Prostate gland (tissue), 2 donors: ENCODE results near the gene KITLG. TPM values are rescaled to one million over a fixed set of nuclear protein-coding genes. Genes with fewer than 3 reads are reported as not detected.

ENCODE experiments used
- DNase-seq: peaks from one replicate; pipeline ENCODE4 v3.0.0-alpha.2; 2019; ENCODE audit warnings: low spot score
- H3K27ac ChIP-seq, 2 donors: fragments of 200-600 bp; sonication (generic); 2 replicates each; pipeline ENCODE4 v1.5.1; 2017 to 2019
- H3K27me3 ChIP-seq: fragments of 200-600 bp; sonication (generic); replicated peaks from 2 replicates; pipeline ENCODE4 v1.5.1; 2019; ENCODE audit not compliant: insufficient read depth
- H3K36me3 ChIP-seq, 2 donors: fragments of 200-600 bp; sonication (generic); 1 replicate in 1 of 2; 2 replicates in 1 of 2; pipeline versions ENCODE4 v1.5.1 to v1.8.1; 2017 to 2019
- H3K4me1 ChIP-seq: fragments of 200-600 bp; sonication (generic); replicated peaks from 2 replicates; pipeline ENCODE4 v1.5.1; 2019
- H3K4me3 ChIP-seq, 2 donors: fragments of 200-600 bp; sonication (generic); 2 replicates each; pipeline ENCODE4 v1.5.1; 2017 to 2019
- H3K9me3 ChIP-seq: fragments of 200-600 bp; sonication (generic); 2 replicates; pipeline ENCODE4 v1.5.1; 2017
- POLR2A ChIP-seq: fragments of 450-650 bp; IDR thresholded peaks from one replicate; pipeline ENCODE4 v1.6.1; 2016; ENCODE audit warnings: antibody characterized with exemption, mild to moderate bottlenecking
- POLR2AphosphoS5 ChIP-seq: sonication (generic); formaldehyde crosslinking; IDR thresholded peaks from one replicate; pipeline ENCODE4 v1.6.1; 2017; ENCODE audit warnings: antibody characterized with exemption
- WGBS: methylation state at CpG from one replicate; pipeline ENCODE4 v1.1.5; 2018; 5-methylcytosine and 5-hydroxymethylcytosine counted together
- intact Hi-C: fragments of 100-400 bp; cut with DNase I; formaldehyde crosslinking; loops from one replicate; pipeline ENCODE4 v1.14.2; 2022
- total RNA-seq, 2 donors: library from RNA; depleted of rRNA; stranded (reverse); fragments of >200 nt; gene quantifications; one replicate each; pipeline ENCODE4 v1.1.0, GENCODE V29; 2016
- TF ChIP-seq, protein P1 (sequence below), 4 experiments: fragments of 200-600 bp in 2 of 4; fragments of 450-650 bp in 2 of 4; sonication (generic) in 2 of 4; IDR thresholded peaks; 1 replicate in 3 of 4; 2 replicates in 1 of 4; pipeline ENCODE4 v1.5.1; 2016 to 2019; ENCODE audit warnings: antibody characterized with exemption in 4 of 4, mild to moderate bottlenecking in 2 of 4, moderate library complexity in 2 of 4

KITLG gene
- total RNA-seq, 2 donors from 2014 or later, result 21.0 to 23.2 TPM

DNA sequence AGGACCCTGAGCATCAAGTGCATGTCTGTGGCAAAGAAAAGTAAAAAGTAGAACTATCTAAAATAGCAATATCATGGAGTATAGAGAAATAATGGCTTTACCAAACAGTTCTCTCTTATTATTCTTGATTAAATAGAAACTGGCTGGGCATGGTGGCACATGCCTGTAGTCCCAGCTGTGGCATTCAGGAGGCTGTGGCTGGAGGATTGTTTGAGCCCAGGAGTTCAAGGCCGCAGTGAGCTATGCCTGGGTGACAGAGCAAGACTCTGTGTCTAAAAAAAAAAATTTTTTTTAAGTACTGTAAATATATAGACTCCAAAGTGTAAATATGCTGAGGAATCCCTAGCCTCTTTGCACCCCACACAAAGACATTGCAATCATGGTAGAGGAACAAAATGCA is 121.9 kb downstream of the KITLG start:
- H3K27me3 ChIP-seq, result no peaks in the 10 kb centered on the region
- TF ChIP-seq, protein P1, sequence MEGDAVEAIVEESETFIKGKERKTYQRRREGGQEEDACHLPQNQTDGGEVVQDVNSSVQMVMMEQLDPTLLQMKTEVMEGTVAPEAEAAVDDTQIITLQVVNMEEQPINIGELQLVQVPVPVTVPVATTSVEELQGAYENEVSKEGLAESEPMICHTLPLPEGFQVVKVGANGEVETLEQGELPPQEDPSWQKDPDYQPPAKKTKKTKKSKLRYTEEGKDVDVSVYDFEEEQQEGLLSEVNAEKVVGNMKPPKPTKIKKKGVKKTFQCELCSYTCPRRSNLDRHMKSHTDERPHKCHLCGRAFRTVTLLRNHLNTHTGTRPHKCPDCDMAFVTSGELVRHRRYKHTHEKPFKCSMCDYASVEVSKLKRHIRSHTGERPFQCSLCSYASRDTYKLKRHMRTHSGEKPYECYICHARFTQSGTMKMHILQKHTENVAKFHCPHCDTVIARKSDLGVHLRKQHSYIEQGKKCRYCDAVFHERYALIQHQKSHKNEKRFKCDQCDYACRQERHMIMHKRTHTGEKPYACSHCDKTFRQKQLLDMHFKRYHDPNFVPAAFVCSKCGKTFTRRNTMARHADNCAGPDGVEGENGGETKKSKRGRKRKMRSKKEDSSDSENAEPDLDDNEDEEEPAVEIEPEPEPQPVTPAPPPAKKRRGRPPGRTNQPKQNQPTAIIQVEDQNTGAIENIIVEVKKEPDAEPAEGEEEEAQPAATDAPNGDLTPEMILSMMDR (IDR thresholded peaks at IDR 0.05), result no peak
- no peak for TF ChIP-seq POLR2A
- no peak overlapping the region for H3K4me3 ChIP-seq
- H3K9me3 ChIP-seq, result no peaks in the 10 kb centered on the region
- H3K36me3 ChIP-seq, result no peaks in the 10 kb centered on the region
- H3K4me1 ChIP-seq, result no peaks in the 10 kb centered on the region
- intact Hi-C loops, result no loop called here
- no peak overlapping the region for H3K27ac ChIP-seq
- no peak for DNase-seq
- WGBS, result 100% methylated on average over 1 of the region's 1 CpG

DNA sequence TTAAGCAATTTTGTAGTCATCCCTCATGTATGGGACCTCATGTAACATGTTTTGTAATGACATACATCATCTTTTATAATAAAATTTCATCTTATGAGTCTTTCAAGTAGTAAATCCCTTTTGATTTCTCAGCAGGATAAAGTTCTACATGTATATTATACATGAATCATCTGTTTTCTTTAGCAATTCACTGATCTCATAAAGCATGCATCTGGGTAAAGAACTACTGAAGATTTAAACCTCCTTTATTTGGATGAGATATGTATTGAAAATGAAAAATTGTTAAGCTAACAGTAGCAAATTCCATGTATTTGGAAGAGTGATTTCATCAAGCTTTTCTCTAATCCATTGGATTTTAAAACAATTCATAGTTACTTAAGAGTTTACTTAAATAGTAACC is 126.9 kb downstream of the KITLG start:
- no peak for DNase-seq
- Histone ChIP-seq H3K4me1 (no peaks in the 10 kb centered on the region), H3K36me3 (no peaks in the 10 kb centered on the region), H3K27ac (no peak overlapping the region), H3K4me3 (no peak overlapping the region), H3K27me3 (no peaks in the 10 kb centered on the region), H3K9me3 (no peaks in the 10 kb centered on the region)
- intact Hi-C loops, result no loop called here
- TF ChIP-seq, protein P1 (IDR thresholded peaks at IDR 0.05), result no peak
- TF ChIP-seq POLR2AphosphoS5 (no peak), POLR2A (no peak)

DNA sequence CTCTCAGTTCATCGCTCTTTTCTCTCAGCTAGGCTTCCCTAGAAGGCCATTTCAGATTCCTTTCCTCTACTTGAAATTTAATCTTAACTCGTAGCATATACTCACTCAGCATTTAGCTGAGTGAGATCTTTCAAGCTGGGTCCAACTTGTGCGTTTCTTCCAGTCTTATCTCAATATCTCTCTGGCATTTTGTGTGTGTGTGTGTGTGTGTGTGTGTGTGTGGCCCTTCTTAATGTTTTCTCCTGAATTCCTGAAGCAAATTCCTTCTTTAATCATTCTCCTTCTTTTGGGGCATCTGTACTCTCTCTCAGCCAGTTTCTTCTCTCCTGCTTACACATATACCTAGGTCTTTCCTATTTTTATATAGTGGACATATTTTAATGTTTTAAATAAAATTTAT is 129.1 kb downstream of the KITLG start:
- H3K4me1 ChIP-seq, result no peaks in the 10 kb centered on the region
- DNase-seq, result no peak
- no peak overlapping the region for H3K27ac ChIP-seq
- no peaks in the 10 kb centered on the region for H3K36me3 ChIP-seq
- H3K9me3 ChIP-seq, result no peaks in the 10 kb centered on the region
- TF ChIP-seq, protein P1 (IDR thresholded peaks at IDR 0.05), result no peak
- TF ChIP-seq POLR2A, result no peak
- no peak for TF ChIP-seq POLR2AphosphoS5
- 74% methylated on average over 3 of the region's 3 CpGs for WGBS
- intact Hi-C loops, result no loop called here
- no peak overlapping the region for H3K4me3 ChIP-seq
- no peaks in the 10 kb centered on the region for H3K27me3 ChIP-seq

DNA sequence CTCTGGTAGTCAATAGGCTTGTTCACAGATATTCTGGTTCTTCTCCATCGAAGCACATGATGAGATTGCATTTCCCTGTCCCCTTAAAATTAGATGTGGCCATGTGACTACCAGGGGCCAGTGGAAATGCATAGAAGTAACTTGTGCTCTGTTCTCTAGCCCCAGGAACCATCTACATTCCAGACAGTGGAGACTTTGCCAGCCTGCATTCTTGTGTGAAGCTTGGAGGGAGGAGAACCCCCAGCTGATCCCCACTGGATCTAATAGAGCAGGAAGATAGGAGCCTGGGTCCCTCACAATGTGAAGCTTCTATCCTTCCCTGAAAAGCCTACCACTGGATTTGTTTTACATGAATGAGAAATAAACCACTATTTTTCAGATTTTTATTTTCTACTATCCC is 130.1 kb downstream of the KITLG start:
- Histone ChIP-seq H3K9me3 (no peaks in the 10 kb centered on the region), H3K27ac (no peak overlapping the region), H3K4me1 (no peaks in the 10 kb centered on the region), H3K4me3 (no peak overlapping the region), H3K36me3 (no peaks in the 10 kb centered on the region), H3K27me3 (no peaks in the 10 kb centered on the region)
- 90% methylated on average over 1 of the region's 1 CpG for WGBS
- TF ChIP-seq POLR2A (no peak), POLR2AphosphoS5 (no peak)
- TF ChIP-seq, protein P1 (IDR thresholded peaks at IDR 0.05), result no peak
- intact Hi-C loops, result no loop called here
- DNase-seq, result no peak

DNA sequence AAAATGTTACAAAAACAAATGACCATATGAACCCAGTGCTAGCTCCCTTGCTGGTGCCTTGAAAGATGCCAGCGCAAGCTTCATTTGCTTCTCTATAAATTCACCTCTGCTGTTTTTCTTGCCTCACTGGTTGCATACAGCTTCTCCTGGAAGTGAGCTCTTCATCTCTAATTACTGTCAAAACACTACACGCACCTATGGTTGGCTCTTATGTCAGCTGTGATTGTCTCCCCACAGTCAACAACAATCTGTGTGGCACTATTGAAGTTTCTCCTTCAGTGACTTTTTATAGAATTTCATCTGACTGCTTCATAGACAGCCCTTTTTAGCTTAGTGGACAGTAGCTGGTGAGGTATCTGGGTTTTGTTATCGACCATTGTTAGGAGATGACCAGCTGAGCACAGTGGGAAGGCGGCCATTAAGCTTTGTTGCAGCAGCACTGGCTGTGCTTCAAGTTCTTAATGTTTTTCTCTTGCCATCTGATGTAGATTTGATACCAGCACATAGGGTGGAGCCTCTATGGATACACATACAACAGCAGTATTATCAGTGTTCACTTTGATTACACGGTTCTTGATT is 131.8 kb downstream of the KITLG start:
- H3K36me3 ChIP-seq, result no peaks in the 10 kb centered on the region
- no peak for TF ChIP-seq POLR2AphosphoS5
- no peak for TF ChIP-seq POLR2A
- TF ChIP-seq, protein P1 (IDR thresholded peaks at IDR 0.05), result no peak
- intact Hi-C loops, result no loop called here
- WGBS, result 75% methylated on average over 5 of the region's 5 CpGs
- no peaks in the 10 kb centered on the region for H3K9me3 ChIP-seq
- no peaks in the 10 kb centered on the region for H3K4me1 ChIP-seq
- no peak overlapping the region for H3K4me3 ChIP-seq
- no peak for DNase-seq
- no peak overlapping the region for H3K27ac ChIP-seq
- no peaks in the 10 kb centered on the region for H3K27me3 ChIP-seq
